SK-N-SH treated with all-trans-retinoic acid at 6 μM for 48 hours (cell line): ENCODE data around the gene CIITA.

Experiments
- BACH2 ChIP-seq: fragments of 250-450 bp; sonication (Bioruptor Pico); IDR thresholded peaks from 2 replicates; pipeline ENCODE4 v1.9.0; 2021; ENCODE audit warnings: mild to moderate bottlenecking, borderline replicate concordance
- POU6F1 ChIP-seq: fragments of 250-450 bp; sonication (Bioruptor Pico); IDR thresholded peaks from 2 replicates; pipeline ENCODE4 v1.8.0; 2021; ENCODE audit warnings: low read depth, mild to moderate bottlenecking, moderate library complexity, borderline replicate concordance
- SNAI2 ChIP-seq: fragments of 250-450 bp; sonication (Bioruptor Pico); IDR thresholded peaks from 2 replicates; pipeline ENCODE4 v1.5.0; 2020; ENCODE audit warnings: mild to moderate bottlenecking, moderate library complexity
- TCF4 ChIP-seq: fragments of 250-450 bp; sonication (Bioruptor Pico); IDR thresholded peaks from 2 replicates; pipeline ENCODE4 v1.8.0; 2021; ENCODE audit warnings: mild to moderate bottlenecking, moderate library complexity, borderline replicate concordance
- ZNF565 ChIP-seq: fragments of 450-650 bp; formaldehyde crosslinking; conservative IDR thresholded peaks from 2 replicates; pipeline ENCODE4 v1.5.0; 2020; ENCODE audit warnings: low read depth, mild to moderate bottlenecking, moderate library complexity

- TF ChIP-seq BACH2 (CRISPR knock-in tag) (no peak), TCF4 (CRISPR knock-in tag) (no peak), POU6F1 (CRISPR knock-in tag) (no peak), SNAI2 (CRISPR knock-in tag) (no peak), ZNF565 (CRISPR knock-in tag) (no peak)
Measured at GRCh38 chr16:10858203-10858602, 18.8 kb upstream of the CIITA start.
